Fibroblast of lung (primary cell): ENCODE measurements around the gene SRSF5.

Experiments used
- CTCF ChIP-seq, 2 donors: IDR thresholded peaks in 1 of 2; conservative IDR thresholded peaks in 1 of 2; 1 replicate in 1 of 2; 2 replicates in 1 of 2; pipeline ENCODE4 v1.5.1; 2011 to 2012; ENCODE audit warnings: low read length in 2 of 2, control low read depth in 1 of 2, inconsistent platforms in 1 of 2, low read depth in 1 of 2, mild to moderate bottlenecking in 1 of 2
- EZH2 ChIP-seq: IDR thresholded peaks from 2 replicates; pipeline ENCODE4 v1.5.1; 2012; ENCODE audit warnings: low read length, control low read depth, mild to moderate bottlenecking; ENCODE audit errors: missing control alignments

GRCh38 chr14:69780092-69780491 lies 13.2 kb downstream of the SRSF5 start:
- TF ChIP-seq CTCF (conservative IDR thresholded peaks at IDR 0.05 in 1 of 2, IDR thresholded peaks at IDR 0.05 in 1 of 2; ENCODE audit: low read depth in 1 of 2, low read length in 2 of 2) (no peak), EZH2 (no peak)
